NCI-H82 treated with DMSO at 0.1 percent for 48 hours (cell line): ENCODE measurements around the gene SLBP.
"Not testable (repeated sequence)": the region's sequence is repeated elsewhere in the genome, so short reads cannot be mapped to it uniquely, and the experiment has no call there.

ENCODE experiments used
- DNase-seq: peaks from one replicate; lab custom pipeline; 2025; ENCODE audit not compliant: unreplicated experiment; lab: John Stamatoyannopoulos, UW

SLBP gene

DNA sequence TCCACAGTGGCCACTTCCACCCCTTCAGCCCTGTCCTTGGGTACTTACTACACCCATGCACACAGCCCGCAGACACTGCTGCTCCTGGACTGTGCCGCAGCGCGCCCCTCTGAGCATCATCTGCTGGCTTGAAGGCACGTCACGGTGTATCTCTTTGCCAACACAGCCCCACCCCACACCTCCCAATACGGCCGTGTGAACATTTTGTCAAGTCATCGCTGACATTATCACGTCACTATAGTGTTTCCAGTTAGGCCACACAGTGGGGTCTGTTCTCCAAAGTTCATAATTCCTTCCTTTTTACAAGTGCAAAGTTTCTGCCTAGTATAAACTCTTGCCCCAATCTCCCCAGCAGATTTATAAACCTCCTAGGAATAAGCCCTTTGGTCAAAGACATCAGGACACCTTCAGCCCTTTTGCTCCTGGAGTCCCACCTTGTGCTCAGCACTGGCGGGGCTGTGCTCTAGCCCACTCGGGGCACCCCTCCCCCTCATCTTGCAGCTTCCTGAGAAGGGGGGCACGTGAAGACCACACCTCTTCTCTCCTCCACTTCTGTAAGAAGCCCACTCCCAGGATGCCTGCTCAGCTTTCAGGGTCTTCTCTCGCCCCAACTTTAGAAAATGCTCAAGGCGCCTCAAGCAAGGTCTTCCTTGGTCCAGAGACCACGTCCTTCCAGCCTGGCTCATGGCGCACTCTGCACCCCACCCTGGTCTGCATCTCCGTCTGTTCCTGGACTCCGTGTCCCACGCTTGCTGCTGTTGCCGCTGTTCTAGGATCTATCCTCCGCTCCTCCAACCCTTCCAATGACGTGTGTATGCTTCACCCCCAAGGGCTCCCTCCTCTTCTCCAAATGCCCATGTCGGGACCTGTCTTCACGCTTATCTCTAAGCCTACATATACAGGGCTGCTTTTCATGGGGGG is 35.3 kb downstream of the SLBP start:
- DNase-seq, result no peak

DNA sequence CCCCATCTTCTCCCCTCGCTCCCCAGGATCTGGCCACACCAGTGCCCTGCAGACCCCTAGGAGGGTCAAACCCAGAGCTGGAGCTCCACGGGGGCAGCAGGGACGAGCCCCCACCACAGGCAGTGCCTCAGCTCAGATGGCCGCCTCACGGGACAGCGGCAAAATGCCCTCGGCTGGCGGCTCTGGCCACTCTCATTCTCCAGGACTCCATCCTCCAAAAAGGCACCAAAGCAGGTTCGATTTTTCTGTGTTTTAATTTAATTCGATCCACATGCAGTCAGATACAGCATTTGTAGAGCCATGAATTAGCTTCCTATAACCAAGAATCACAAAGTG is 36.3 kb downstream of the SLBP start:
- no peak for DNase-seq

DNA sequence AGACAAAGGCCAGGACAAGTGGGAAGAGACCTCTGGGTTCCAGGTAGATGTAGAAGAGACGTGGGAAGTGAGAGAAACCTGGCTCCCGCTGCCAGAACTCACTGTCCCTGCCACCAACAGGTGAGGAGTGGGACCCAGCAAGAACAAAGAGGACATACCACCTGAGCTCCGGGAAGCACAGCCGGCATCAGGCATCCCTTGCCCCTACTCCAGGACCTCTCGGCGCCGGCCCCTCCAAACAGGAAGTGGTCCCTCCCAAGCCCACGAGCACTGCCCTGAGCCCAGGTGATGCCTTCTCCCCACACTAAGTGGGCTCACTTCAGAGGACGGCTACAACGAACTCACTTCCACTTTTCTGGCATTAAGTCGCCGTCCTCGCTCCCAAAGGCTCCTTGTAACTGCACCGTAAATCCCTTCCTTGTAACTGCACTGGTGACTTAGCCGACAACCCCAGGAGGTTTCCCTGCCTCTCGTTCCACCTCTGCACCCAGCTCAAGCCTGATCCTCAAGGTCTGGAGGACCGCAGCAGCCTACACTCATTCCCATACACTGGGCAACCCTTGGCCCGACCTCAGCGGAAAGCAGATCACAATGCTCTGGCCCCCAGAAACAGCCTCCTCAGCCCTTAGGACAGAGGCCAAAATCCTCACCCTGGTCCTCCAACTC is 36.9 kb downstream of the SLBP start:
- no peak for DNase-seq

DNA sequence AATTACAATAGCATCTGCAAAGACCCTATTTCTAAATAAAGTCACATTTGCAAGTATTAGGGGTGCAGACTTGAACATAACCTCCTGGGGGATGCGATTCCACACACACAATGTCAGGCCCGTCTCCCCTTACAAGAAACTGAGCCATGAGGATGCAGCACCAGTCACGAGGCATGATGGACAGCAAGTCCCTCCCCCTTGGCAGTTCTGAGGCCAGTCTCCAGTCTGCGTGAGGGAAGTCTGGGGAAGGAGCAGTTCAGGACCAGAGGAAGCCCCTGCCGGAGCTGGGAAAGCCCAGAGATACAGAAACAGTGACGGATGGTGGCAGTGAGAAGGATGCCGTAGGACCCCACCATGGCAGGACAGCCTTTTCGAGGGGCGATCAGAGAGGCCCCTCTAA is 37.4 kb downstream of the SLBP start:
- no peak for DNase-seq

DNA sequence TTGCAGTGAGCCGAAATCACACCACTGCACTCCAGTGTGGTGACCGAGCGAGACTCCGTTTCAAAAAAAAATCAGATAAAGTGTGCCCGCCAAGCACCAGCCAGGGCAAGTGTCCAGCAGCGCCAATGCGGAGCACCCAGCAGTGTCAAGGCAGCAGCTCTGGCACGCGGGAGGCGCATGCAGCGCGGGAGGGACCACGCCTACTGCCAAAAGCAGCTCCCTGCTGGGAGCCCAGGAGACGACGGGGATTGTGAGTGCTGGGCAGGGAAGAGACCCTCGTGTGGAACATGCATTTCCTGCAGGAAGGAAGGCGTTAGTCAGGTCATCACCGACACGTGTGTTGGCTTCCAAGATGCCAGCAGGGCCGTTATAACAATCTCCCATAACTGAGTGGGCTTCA is 38.4 kb downstream of the SLBP start:
- no peak for DNase-seq

DNA sequence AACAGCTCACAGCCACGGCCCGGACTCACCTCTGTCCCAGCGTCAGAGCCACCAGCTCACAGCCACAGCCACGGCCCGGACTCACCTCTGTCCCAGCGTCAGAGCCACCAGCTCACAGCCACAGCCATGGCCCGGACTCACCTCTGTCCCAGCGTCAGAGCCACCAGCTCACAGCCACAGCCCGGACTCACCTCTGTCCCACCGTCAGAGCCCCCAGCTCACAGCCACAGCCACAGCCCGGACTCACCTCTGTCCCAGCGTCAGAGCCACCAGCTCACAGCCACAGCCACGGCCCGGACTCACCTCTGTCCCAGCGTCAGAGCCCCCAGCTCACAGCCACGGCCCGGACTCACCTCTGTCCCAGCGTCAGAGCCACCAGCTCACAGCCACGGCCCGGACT is 41.1 kb downstream of the SLBP start:
- DNase-seq, result not testable (repeated sequence)

DNA sequence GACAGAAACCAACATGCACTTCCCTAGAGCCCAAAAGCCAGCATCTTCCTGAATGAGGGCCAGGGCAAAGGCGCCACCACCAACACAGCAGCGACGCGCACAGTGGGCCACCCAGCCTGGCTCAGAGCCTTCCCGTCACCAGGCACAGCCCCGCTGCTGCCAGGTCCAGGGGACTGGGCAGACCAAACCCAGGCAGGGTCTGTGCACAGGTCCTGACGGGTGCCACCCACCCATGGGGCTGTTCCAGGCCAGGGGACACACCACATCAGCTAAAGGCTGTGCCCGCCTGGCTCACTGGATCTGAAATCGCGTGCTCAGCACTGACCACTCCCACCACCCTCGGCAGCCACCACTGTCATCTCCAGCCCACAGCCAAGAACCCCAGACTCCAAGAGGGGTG is 41.8 kb downstream of the SLBP start:
- no peak for DNase-seq

DNA sequence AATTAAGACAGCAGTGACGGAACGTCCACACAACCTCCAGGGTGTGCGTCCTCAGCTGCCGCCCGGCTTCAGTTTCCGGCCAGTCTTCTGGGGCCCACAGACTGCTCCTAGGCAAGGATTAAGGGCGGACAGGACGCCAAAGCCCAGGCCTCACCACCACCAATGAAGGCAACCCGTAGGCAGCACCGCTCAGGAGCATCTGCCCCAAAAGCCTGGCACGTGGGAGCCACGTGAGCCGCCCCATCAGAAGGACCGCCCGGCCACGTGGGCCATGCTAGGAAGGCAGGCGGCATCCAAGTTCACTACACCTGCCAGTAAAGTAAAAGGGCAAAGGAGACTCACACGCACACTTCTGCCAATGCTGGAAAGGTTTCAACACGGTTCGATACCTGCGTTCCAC is 42.3 kb downstream of the SLBP start:
- no peak for DNase-seq

DNA sequence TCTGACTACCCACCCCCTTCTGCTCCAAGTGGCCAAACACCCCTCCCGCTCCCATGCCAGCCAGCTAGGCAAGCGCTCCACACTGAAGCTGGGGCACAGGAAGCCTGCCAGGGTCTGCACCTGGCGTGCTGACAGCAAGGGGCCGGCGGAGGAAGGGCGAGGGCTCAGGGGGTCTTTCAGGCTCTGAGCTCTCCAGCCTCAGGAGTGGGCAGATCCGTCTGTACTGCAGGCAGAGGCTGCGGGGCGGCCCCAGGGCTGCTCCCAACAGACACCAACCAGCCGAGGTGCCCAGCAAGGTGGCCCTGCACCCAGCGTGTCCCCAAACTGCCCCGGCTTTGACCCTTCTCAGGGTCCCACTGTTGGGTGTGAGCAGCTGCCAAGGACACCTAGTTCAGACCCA is 42.8 kb downstream of the SLBP start:
- no peak for DNase-seq

DNA sequence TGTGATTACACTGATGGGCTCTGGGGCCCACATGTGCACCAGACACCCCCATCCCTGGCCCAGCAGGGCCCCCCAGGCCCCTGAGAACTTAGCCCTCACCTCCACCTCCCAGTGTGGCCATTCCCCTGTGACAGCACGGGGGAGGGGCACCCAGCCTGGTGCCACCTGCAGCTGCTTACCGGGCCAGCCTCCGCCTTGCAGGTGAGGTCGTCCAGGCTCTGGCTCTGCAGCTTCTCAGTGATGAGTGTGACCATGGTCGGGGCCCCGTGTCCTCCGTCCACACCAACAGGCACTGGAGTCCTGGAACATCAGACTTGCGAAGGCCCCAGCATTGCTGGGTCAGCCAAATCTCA is 43.7 kb downstream of the SLBP start:
- no peak for DNase-seq

DNA sequence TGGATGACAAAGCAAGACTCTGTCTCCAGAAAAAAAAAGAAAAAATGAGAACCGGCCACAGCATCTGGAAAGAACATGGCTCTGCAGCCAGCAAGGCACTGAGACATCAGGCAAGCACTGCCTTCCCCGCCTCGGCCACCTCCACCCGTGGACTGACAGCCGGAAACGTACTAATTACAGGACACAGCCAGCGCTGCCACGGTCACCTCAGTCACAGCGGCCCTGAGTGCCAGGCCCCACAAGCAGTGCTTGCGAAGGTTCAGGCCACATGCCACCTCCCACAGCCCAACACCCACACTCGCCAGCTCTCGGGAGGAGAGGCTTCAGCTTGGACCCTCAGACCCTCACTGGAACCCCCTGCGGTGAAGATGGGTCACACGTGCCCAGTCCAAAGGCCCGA is 44.8 kb downstream of the SLBP start:
- DNase-seq, result no peak

DNA sequence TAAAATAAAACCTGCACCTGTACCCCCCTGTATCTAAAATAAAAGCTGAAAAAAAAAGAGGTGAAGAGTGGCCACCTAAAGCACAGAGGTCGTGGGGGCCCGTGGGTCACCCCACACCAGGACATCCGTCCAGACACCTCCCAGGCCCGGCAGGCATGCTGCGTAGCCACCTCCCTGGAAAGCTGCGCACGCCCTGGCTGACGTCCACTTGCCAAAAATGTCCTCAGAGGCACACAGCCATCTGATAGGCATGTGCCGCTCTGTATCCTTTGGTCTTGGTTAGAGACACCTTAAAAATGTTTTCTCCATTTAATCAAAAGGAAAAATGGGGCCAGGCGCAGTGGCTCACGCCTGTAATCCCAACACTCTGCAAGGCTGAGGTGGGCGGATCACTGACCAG is 45.7 kb downstream of the SLBP start:
- no peak for DNase-seq

DNA sequence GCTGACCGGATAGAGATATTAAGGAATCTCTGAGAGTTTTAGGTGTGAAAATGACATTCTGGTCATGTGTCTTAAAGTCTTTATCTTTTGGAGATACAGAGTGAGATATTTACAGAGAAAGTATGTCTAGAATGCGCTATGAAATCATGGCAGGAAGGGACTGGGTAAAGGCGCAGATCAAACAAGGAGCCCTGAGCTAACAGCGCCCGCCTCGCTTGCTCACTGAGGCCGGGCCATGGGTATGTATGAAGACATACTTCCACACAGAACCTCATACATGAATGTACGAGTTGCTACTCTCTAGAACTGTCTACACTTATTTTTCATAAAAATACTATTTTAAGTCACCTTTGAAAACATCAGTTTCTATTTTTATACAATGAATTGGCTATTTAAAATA is 48.0 kb downstream of the SLBP start:
- DNase-seq, result no peak

DNA sequence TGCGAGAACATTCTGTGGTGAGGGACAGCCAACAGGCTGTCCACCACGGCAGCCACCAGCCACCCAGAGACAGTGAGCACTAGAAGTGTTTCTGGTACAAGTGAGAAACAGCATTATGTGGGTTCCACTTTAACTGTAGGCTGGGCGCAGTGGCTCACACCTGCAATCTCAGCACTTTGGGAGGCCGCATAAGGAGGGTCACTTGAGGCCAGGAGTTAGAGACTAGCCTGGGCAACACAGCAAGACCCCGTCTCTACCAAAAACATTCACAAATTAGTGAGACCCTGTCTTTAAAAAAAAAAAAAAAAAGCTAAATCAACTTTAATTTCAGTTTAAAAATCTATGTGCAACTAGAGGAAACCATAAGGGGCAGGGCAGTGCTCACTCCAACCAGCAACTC is 48.6 kb downstream of the SLBP start:
- DNase-seq, result no peak

DNA sequence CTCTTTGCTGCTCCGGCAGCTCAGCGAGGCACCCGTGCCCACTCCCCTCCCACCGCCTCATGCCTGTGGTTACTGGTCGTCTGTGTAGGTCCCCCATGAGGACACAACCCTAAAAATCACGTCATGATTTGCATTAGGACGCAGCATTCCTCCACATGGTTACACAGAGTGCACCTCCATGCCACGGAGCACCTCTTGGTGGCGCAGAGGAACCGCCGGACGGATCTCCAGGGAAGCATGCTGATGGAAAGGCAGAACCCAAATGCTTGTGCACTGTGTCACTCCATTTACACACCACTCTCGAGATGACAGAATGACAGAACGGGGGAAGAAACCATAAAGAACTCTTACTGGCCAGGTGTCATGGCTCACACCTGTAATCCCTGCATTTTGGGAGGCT is 50.4 kb downstream of the SLBP start:
- no peak for DNase-seq

DNA sequence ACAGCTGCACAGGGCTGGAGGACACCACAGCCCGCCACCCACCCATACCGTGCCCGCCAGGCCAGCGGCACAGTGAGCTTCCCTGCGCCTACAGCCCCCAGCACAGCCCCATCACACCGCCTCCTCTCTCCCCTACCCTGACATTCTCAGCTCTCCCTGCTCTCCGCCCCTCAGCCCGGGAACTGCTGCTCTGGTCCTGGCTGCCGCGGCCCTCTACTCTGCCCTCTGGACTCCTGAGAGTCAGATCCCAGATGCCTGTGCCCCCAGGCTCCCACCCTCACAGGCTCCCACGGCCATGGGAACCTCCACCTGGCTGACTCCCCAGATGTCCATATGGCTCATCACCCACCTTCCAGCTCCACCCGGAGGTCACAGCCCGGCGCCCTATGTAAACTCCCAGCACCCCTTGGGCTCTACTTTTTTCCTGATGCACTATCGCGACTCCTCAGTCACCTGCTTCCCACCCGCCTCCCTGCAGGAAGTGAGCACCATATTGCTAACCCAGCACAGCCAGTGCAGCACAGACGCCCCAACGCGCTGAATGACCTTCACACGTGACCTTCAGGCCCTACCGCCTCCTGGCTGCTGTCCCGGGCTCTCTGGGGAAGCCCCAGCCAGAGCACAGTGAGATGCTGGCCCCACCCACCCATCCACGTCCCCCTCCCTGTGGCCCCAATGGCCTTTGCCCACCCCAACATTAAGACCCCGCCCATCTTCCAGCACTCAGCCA is 51.0 kb downstream of the SLBP start:
- DNase-seq, result no peak

DNA sequence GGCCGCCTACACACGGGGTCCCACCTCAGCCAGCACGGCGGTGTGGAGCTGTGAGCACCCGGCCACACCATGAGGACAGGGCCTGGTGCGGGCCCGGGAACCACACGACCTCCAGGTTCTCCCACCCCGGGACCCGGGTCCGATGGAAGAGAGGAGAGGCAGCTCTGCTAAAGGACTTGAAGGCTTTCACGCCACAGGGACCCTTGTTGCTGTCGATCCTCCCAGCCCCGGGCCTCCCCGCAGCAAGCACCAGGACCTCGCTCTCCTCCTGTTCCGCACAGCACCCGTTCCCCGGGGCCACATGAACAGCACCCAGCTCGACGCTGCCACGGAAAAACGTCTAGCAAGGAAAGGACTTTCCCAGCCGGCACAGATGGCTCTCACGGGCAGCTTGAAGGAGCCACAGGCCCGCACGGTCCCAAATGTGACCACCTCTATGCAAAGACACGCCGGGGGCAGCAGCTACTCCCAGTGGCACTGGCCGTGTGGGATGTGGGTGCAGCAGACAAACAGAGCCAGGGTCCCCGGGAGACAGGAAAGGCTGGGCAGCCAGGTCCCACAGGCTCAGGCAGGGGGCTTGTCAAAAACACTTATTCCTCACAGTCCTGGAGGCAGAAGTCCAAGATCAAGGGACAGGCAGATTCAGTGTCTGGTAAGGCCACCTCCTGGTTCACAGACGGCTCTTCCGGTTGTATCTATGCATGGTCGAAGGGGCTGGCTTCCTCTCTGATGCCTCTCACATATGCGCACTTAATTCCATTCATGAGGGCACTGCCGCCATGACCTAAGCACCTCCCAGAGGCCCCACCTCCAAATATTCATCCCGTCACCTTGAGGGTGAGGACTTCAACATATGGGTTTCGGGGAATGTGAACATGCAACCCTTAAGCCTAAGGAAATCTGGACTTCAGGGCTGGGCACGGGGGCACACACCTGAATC is 52.7 kb downstream of the SLBP start:
- DNase-seq, result no peak

DNA sequence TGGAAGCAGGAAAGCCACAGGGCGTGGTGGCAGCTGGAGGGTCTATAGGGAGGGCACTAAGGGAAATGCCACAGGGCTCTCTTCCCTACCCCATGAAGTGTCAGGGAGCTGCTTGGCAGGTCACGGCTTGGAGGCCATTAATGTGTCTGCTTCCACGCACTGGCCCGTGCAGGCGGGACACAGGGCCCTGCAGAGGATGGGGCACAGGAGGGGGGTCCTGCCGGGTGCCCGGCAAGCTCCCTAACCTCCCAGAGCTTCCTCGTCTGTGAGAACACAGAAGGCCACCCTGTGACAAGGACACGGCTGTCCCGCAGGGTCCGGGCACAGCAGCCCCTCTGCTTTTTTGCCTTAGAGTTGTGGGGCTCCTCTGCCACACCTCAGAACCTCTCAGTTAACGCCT is 53.5 kb downstream of the SLBP start:
- no peak for DNase-seq

DNA sequence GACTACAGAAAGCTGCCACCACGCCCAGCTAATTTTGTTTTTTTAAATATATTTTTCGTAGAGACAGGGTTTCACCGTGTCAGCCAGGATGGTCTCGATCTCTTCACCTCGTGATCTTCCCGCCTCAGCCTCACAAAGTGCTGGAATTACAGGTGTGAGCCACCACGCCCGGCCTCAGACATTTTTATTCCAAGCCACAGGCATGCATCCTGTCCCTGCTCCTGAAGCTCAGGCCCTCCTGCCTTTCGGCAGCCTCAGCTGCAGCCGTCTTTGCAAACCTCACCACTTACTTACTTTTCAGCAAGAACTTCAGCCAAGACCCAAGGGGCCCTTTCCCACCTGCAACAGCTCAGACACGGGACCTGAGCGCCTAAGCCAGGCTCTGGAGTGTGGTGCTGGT is 54.0 kb downstream of the SLBP start:
- DNase-seq, result no peak

DNA sequence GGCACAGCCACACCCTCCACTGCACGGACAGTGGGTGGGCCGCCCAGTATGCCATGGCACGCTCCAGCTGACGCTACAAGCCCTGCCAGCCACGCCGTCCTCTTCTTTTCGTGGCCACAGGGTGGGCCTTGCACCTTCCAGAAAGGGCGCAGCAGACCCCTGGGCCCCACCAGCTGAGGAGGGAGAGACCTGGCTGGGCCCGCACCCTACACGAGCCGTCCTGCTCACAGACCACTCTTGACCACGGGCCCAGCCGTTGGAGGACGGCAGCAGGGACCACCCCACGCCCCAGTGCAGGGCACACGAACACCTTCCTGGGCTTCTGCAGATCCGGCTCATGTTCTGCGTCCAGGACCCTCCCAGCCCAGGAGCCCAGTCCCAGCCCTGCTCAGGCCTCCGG is 55.1 kb downstream of the SLBP start:
- no peak for DNase-seq

DNA sequence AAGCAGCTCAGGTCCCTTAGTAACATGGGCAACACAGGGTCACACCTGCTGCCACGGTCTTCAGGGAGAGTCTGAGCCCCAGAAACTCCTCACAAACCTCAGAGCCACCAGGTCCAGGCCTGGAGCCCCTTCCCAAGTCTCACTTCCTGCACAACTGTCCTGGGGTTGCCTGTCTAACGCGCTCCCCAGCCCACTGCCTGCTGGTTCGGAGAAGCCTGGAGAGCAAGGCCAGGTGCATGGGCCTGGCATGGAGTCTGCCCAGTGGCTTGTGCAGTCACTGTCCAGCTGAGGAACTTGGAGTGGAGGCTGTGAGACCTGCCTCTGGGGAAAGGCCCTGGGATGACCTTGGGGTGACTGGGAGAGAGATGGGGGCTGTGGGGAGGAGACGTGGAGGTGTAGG is 56.0 kb downstream of the SLBP start:
- DNase-seq, result no peak
